GM12864 (cell line): ENCODE results near the gene NR3C2.

Experiments
- DNase-seq: peaks from one replicate; pipeline ENCODE4 v3.0.0-alpha.2; 2011; ENCODE audit warnings: low read depth
- H3K4me3 ChIP-seq: 2 replicates; pipeline ENCODE4 v1.5.1; 2011; ENCODE audit warnings: mild to moderate bottlenecking, low read depth, low read length, control low read depth
- TF ChIP-seq, protein P1 (sequence below): IDR thresholded peaks from 2 replicates; pipeline ENCODE4 v1.5.1; 2011; ENCODE audit warnings: low read depth, mild to moderate bottlenecking, moderate library complexity, low read length, control low read depth, inconsistent platforms; ENCODE audit errors: missing control alignments

NR3C2 gene

GRCh38 chr4:148182230-148182911 is 259.8 kb downstream of the NR3C2 start:
- no peak overlapping the region for H3K4me3 ChIP-seq
- TF ChIP-seq, protein P1, sequence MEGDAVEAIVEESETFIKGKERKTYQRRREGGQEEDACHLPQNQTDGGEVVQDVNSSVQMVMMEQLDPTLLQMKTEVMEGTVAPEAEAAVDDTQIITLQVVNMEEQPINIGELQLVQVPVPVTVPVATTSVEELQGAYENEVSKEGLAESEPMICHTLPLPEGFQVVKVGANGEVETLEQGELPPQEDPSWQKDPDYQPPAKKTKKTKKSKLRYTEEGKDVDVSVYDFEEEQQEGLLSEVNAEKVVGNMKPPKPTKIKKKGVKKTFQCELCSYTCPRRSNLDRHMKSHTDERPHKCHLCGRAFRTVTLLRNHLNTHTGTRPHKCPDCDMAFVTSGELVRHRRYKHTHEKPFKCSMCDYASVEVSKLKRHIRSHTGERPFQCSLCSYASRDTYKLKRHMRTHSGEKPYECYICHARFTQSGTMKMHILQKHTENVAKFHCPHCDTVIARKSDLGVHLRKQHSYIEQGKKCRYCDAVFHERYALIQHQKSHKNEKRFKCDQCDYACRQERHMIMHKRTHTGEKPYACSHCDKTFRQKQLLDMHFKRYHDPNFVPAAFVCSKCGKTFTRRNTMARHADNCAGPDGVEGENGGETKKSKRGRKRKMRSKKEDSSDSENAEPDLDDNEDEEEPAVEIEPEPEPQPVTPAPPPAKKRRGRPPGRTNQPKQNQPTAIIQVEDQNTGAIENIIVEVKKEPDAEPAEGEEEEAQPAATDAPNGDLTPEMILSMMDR: no peak
- DNase-seq: no peak

DNA sequence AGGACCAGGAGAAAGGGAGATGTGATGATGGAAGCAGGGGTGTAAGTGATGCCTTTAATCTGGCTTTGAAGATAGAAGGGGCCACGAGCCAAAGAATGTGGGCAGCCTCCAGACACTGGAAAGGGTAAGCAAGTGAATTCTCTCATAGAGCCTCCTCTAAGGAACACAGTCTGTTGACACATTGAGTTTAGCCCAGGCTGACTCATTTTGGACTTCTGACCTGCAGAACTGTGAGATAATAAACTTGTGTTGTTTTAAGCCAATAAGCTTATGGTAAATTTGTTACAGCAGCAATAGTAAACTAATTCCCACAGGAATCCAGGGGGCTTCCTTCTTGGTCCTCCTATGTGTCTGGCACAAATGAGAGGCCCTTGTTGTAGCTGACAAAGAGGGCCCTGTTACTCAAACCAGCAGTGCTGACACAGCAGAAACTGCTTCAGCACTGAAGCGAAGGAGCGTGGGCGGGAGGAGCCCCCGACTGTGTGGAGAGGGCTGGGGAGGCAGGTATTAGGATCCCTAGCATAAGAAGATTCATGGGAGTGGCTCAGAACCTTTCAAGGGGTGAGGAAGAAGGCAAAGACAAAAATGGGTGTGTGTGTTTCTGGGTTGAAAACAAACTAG is 268.7 kb downstream of the NR3C2 start:
- no peak for DNase-seq
- TF ChIP-seq, protein P1: no peak
- no peak overlapping the region for H3K4me3 ChIP-seq

DNA sequence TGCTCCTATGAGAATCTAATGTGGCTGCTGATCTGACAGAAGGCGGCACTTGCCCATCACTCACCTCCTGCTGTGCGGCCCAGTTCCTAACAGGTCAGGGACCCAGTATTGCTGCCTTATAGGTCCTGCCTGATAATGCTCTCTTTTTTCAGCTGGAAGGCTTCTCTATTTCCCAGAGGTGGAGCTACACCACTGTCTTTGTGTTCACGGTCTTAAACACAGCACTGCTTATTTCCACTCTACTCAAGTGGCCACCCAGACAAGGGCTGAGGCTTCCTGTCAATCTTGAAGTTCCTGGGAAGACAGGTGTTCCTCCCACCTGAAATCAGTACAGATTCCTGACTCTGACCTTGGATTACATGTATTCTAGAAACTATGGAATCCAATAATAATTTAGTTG is 270.6 kb downstream of the NR3C2 start:
- TF ChIP-seq, protein P1: no peak
- no peak overlapping the region for H3K4me3 ChIP-seq
- DNase-seq: no peak

GRCh38 chr4:148170408-148171365 is 271.5 kb downstream of the NR3C2 start:
- TF ChIP-seq, protein P1: no peak
- no peak for DNase-seq
- no peak overlapping the region for H3K4me3 ChIP-seq

DNA sequence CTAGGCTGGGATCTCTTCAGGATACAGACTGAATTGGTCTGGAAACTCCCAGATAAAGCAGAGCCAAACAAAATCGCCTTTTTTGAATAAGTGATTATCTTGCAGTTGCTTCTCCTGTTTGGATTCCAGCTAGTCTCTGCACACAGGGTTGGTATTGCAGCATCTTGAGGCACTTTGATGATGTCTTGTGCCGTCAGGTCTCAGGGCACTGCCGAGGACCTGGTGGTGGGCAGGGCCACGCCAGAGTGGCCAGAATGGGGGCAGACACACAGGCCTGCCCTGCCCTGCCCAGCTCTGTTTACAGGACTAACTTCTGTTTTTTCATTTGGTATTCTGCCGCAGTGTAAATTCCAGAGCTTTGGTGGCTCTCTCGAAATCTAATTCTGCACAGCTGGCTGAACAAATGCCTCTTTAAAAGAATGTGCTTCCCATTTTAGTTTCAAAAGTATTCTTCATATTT is 276.1 kb downstream of the NR3C2 start:
- DNase-seq: no peak
- H3K4me3 ChIP-seq: no peak overlapping the region
- TF ChIP-seq, protein P1: no peak

- DNase-seq: no peak
Observed at GRCh38 chr4:148164557-148164956, 277.7 kb downstream of the NR3C2 start.

More at GRCh38 chr4:148164557-148164956, 277.7 kb downstream of the NR3C2 start:
- no peak overlapping the region for H3K4me3 ChIP-seq
- TF ChIP-seq, protein P1: no peak
